ENCODE results near the gene DNMT3A. TPM values are rescaled to one million over a fixed set of nuclear protein-coding genes. Genes with fewer than 3 reads are reported as not detected.

DNMT3A gene
- total and polyA plus RNA-seq, 2 of the 8 experiments (the other 6 are each of a cell fraction or from before 2014, with no cell fraction given) = 33.6 to 178 TPM

GRCh38 chr2:25298776-25299431 lies 42.8 kb downstream of the DNMT3A start:
- no peak overlapping the region for H3K23ac ChIP-seq (ENCODE audit: insufficient read length)
- no peaks in the 10 kb centered on the region for H3K23me2 ChIP-seq (ENCODE audit: low read depth, low read length)
- no peaks in the 10 kb centered on the region for H3K27me3 ChIP-seq (replicated peaks in 1 of 4; ENCODE audit: control insufficient read depth in 3 of 4, extremely low read depth in 1 of 4, insufficient read depth in 3 of 4, low read length in 3 of 4)
- no peaks in the 10 kb centered on the region for H3K9me3 ChIP-seq (ENCODE audit: insufficient read depth in 2 of 2, low read depth in 1 of 2, low read length in 1 of 2)
- no peak overlapping the region for H4K91ac ChIP-seq (replicated peaks; ENCODE audit: insufficient read length, low read length)
- 73% methylated on average over 6 of the region's 7 CpGs; no CpG with 5 or more reads in 1 of the 2 experiments for WGBS, 2 experiments (ENCODE audit: extremely low coverage in 1 of 2, insufficient coverage in 1 of 2, insufficient read length in 1 of 2, insufficient replicate concordance in 2 of 2, low coverage in 1 of 2, low lambda C conversion rate in 2 of 2, missing lambda C conversion rate in 1 of 2)
- H3K56ac ChIP-seq (replicated peaks; ENCODE audit: insufficient read length, low read depth, low read length) = no peak overlapping the region
- no peak overlapping the region; the same call in 1 of the 2 replicates for H4K8ac ChIP-seq (ENCODE audit: extremely low read depth, insufficient read depth, low read length)
- no peak overlapping the region for H2BK20ac ChIP-seq (ENCODE audit: low read length)
- FAIRE-seq (no peak), DNase-seq (ENCODE audit: low read depth in 1 of 2, low spot score in 2 of 2) (no peak)
- H3K79me1 ChIP-seq (ENCODE audit: low read depth, low read length) = no peaks in the 10 kb centered on the region; the same call in 1 of the 2 replicates
- H4K5ac ChIP-seq (ENCODE audit: insufficient read length, low read depth, low read length) = no peak overlapping the region
- H2BK5ac ChIP-seq (ENCODE audit: low read depth, low read length) = no peak overlapping the region
- no peak overlapping the region for H3K4me3 ChIP-seq (ENCODE audit: extremely low read depth in 1 of 4, insufficient read depth in 2 of 4, low read depth in 3 of 4, low read length in 4 of 4)
- no peaks in the 10 kb centered on the region for H4K20me1 ChIP-seq (replicated peaks in 1 of 2; ENCODE audit: control insufficient read depth in 1 of 2, insufficient read depth in 2 of 2, low read length in 2 of 2)
- no peaks in the 10 kb centered on the region for H3K36me3 ChIP-seq (ENCODE audit: control insufficient read depth in 2 of 4, insufficient read depth in 4 of 4, low read length in 3 of 4)
- CTCF ChIA-PET (ENCODE audit: partially characterized antibody) = interaction anchor here (1.3 to 1.6 kb wide), 2 partner anchors 21 to 39 kb away, joined by 3 to 4 read pairs; no protein-coding TSS in a partner anchor
- H2AK5ac ChIP-seq (ENCODE audit: low read depth, low read length) = no peak overlapping the region
- H2BK12ac ChIP-seq (ENCODE audit: low read depth, low read length) = no peak overlapping the region
- H2AFZ ChIP-seq (ENCODE audit: low read length) = no peak overlapping the region
- POLR2A ChIA-PET (ENCODE audit: partially characterized antibody) = no interaction called here
- H2BK15ac ChIP-seq (ENCODE audit: low read length) = no peak overlapping the region
- no peaks in the 10 kb centered on the region for H3K79me2 ChIP-seq (ENCODE audit: control insufficient read depth in 1 of 2, insufficient read depth in 2 of 2, low read length in 2 of 2)
- H3K18ac ChIP-seq (ENCODE audit: extremely low read depth, low read length) = no peak overlapping the region; the same call in 1 of the 2 replicates
- H3K27ac ChIP-seq (ENCODE audit: low read depth, low read length) = no peak overlapping the region
- H2BK120ac ChIP-seq (replicated peaks; ENCODE audit: low read depth, low read length) = no peak overlapping the region
- H3K4ac ChIP-seq (replicated peaks; ENCODE audit: insufficient read length, low read depth, low read length) = no peak overlapping the region
- no peak overlapping the region for H3K14ac ChIP-seq (ENCODE audit: insufficient read length)
- no peak overlapping the region for H3K9ac ChIP-seq (replicated peaks in 1 of 4; ENCODE audit: extremely low read depth in 1 of 4, low read depth in 3 of 4, low read length in 3 of 4)
- H3K4me2 ChIP-seq (ENCODE audit: insufficient read depth in 1 of 2, low read depth in 2 of 2, low read length in 2 of 2) = no peak overlapping the region
- H3K4me1 ChIP-seq (replicated peaks in 1 of 4; ENCODE audit: control insufficient read depth in 3 of 4, insufficient read depth in 4 of 4, low read length in 3 of 4) = peaks cover 0 to 14% (median 10%) of the 10 kb centered on the region in 4 experiments; a peak in 5 of 7 replicates
- TF ChIP-seq CREB1 (IDR thresholded peaks at IDR 0.05) = no peak
- no peak for TF ChIP-seq SP2 (IDR thresholded peaks at IDR 0.05; ENCODE audit: low read length)
- no peak for TF ChIP-seq JUN (IDR thresholded peaks at IDR 0.05; ENCODE audit: low read depth, low read length)
- TF ChIP-seq, protein P1, sequence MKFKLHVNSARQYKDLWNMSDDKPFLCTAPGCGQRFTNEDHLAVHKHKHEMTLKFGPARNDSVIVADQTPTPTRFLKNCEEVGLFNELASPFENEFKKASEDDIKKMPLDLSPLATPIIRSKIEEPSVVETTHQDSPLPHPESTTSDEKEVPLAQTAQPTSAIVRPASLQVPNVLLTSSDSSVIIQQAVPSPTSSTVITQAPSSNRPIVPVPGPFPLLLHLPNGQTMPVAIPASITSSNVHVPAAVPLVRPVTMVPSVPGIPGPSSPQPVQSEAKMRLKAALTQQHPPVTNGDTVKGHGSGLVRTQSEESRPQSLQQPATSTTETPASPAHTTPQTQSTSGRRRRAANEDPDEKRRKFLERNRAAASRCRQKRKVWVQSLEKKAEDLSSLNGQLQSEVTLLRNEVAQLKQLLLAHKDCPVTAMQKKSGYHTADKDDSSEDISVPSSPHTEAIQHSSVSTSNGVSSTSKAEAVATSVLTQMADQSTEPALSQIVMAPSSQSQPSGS (IDR thresholded peaks at IDR 0.05; ENCODE audit: low read length) = no peak
- no peak for TF ChIP-seq NANOG (IDR thresholded peaks at IDR 0.05; ENCODE audit: insufficient read depth, low read depth, low read length, poor library complexity, severe bottlenecking)
- TF ChIP-seq RXRA (IDR thresholded peaks at IDR 0.05; ENCODE audit: insufficient read depth, low read depth, low read length) = no peak
- TF ChIP-seq SUZ12 (IDR thresholded peaks at IDR 0.05; ENCODE audit: low read length) = no peak
- no peak for TF ChIP-seq KDM5A (IDR thresholded peaks at IDR 0.05; ENCODE audit: low read length)
- TF ChIP-seq POLR2A (IDR thresholded peaks at IDR 0.05; ENCODE audit: control extremely low read depth in 1 of 2, low read depth in 2 of 2, low read length in 2 of 2) = no peak
- TF ChIP-seq CHD2 (IDR thresholded peaks at IDR 0.05; ENCODE audit: low read length) = no peak
- TF ChIP-seq FOSL1 (IDR thresholded peaks at IDR 0.05; ENCODE audit: insufficient read depth, low read depth, low read length) = no peak
- no peak for TF ChIP-seq ZNF274 (IDR thresholded peaks at IDR 0.05; ENCODE audit: borderline replicate concordance, extremely low read depth, low read length)
- no peak for TF ChIP-seq BCL11A (IDR thresholded peaks at IDR 0.05; ENCODE audit: low read depth in 2 of 2, low read length in 2 of 2)
